Epithelial cell of proximal tubule (primary cell): Measurements from ENCODE around the gene EGFR. TPM values are rescaled to one million over a fixed set of nuclear protein-coding genes. Genes with fewer than 3 reads are reported as not detected.

Experiments used
- DNase-seq: peaks from one replicate; pipeline ENCODE4 v3.0.0-alpha.2; 2011; ENCODE audit warnings: low read depth
- H3K4me3 ChIP-seq: 2 replicates; pipeline ENCODE4 v1.5.1; 2011; ENCODE audit warnings: low read depth, mild to moderate bottlenecking, low read length
- total RNA-seq: library from RNA; depleted of rRNA; stranded (reverse); fragments of >200 nt; gene quantifications from 2 replicates; pipeline ENCODE4 v1.2.3, GENCODE V29; 2015
- TF ChIP-seq, protein P1 (sequence below): conservative IDR thresholded peaks from 2 replicates; pipeline ENCODE4 v1.5.1; 2012; ENCODE audit warnings: low read depth, mild to moderate bottlenecking, low read length

The EGFR gene
- total RNA-seq, 1 donor from 2014 or later, result 48.1 TPM

DNA sequence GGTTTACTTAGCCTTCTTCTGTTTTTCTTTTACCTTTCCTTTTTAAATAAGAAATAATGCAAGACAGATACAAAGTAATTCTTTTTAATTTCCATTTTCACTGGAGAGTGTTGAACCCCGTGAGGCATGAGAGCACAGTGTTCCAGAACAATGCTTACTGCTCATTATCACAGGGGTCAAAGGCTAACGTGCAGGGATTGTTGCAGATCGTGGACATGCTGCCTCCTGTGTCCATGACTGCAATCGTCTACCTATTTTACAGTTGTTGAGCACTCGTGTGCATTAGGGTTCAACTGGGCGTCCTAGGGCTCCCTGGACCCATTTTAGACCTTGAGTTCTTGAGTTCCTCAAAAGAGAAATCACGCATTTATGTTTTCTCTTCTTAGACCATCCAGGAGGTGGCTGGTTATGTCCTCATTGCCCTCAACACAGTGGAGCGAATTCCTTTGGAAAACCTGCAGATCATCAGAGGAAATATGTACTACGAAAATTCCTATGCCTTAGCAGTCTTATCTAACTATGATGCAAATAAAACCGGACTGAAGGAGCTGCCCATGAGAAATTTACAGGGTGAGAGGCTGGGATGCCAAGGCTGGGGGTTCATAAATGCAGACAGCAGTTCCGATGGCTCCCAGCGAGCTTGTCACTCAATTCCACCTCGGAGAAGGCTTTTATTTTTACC lies 124.2 kb downstream of the EGFR start:
- DNase-seq, result no peak
- no peak overlapping the region for H3K4me3 ChIP-seq
- TF ChIP-seq, protein P1, sequence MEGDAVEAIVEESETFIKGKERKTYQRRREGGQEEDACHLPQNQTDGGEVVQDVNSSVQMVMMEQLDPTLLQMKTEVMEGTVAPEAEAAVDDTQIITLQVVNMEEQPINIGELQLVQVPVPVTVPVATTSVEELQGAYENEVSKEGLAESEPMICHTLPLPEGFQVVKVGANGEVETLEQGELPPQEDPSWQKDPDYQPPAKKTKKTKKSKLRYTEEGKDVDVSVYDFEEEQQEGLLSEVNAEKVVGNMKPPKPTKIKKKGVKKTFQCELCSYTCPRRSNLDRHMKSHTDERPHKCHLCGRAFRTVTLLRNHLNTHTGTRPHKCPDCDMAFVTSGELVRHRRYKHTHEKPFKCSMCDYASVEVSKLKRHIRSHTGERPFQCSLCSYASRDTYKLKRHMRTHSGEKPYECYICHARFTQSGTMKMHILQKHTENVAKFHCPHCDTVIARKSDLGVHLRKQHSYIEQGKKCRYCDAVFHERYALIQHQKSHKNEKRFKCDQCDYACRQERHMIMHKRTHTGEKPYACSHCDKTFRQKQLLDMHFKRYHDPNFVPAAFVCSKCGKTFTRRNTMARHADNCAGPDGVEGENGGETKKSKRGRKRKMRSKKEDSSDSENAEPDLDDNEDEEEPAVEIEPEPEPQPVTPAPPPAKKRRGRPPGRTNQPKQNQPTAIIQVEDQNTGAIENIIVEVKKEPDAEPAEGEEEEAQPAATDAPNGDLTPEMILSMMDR, result peak; percentile 27

DNA sequence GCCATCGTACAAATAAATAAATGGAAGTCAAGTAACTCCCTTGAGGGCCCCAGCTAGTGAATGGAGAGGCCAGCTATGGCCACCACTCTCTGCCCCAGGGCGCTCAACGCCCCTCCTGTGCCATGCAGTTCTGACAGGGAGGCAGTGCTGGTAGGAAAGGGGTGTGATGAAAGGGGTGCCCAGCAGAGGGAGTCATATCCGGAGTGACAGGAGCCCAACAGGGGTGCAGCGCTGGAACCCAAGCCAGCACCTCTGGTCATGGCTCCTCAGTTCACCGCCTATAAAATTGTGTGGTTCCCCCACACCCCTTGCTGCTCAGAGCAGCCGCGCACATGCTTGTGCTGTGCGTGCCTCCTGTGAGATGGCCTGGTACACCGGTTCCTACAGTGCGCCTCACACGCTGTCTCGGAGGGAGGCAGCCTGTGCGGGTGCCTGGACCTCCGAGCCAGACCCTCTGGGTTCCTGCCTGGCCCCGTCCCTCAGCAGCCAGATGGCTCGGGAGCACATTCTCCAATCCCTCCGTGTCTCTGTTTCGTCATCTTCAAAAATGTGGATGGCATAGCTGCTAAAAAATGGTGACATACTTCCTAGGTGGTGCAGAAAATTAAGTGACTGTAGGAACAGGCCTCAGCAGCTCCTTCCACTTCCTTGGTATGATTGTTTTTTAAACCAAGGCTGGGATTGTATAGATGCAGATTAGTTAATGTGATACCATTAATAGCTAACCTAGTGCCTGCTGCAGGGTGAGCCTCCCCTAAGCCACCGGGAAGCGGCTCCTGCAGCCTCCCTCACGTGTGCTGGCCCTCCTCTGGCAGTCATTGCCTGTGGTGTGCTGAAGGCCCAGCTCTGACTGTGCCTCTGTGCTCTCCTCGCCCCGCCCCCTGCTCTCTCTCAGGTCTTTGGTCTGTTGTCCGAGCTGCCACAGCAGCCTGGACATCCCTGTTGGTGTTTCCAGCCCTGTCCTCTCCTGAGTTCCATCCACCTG lies 125.8 kb downstream of the EGFR start:
- TF ChIP-seq, protein P1, result peak; percentile 57
- no peak for DNase-seq
- H3K4me3 ChIP-seq, result no peak overlapping the region

DNA sequence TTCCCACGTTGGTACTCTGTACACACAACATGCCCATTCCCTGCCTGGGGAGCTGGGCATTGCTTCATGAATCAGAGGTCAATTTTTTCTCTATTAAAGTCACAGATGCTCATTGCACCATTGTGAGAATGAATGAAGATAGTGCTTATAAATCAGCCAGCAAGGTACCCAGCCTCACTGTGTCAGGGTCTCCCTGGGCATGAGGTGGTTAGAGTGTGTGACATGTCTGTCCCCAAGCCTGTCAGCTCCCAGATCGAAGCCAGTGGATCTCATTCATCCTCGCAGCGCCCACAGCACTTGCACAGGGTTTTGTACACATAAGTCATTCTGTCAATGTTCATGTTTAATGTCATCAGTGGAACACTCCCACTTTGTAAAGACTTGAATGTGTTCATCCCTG lies 126.8 kb downstream of the EGFR start:
- H3K4me3 ChIP-seq, result no peak overlapping the region
- TF ChIP-seq, protein P1, result no peak
- DNase-seq, result no peak

DNA sequence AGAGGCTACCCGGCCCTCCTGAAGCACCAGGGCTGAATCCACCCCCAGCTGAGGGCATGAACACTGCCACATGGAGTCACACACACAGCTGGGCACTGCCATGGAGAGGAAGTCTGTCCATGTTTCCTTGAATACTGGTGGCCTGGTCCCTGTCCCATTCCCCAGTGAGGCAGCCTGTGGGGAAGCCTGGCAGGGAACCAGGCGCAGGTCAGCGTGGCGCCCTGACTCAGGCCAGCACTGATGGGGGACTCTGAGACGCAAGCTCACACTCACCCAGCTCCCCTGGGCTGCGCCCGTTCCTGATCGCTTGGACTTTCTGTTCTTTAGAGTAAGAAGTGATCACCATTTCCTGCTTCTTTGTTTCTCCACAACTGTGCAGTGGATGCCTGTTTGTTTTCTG lies 128.3 kb downstream of the EGFR start:
- DNase-seq, result no peak
- no peak overlapping the region for H3K4me3 ChIP-seq
- TF ChIP-seq, protein P1, result no peak

DNA sequence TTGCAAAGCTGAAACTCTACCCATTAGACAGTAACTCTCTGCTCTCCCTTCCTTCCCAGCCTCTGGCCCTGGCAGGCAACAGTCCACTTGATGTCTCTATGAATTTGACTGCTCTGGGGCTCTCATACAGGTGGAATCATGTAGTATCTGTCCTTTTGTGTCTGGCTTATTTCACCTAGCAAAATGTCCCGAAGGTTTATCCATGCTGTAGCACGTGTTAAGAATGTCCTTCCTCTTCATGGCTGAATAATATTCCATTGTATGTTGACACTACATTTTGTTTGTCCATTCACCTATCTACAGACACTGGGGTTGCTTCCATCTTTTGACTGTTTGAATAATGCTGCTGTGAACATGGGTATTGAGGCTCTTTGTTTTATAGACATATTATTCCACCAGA lies 128.9 kb downstream of the EGFR start:
- DNase-seq, result no peak
- H3K4me3 ChIP-seq, result no peak overlapping the region
- TF ChIP-seq, protein P1, result no peak

DNA sequence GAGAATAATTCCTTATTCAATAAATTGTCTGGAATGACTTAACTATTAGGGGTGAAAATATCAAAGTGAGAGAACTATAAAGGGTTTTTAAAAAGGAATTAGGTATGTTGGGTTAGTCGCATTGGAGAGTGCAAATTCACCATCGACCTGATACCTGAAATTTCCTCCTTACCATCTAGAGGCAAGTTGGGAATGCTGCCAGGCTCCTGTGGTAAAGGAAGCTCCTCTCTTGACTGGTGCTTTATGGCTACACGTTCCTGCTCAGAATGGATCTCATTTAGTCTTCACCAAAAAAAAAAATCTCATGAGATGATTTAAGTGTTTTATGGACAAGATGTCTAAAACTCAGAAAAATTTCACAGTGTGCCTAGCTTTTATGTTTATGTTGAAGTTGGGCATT lies 129.8 kb downstream of the EGFR start:
- H3K4me3 ChIP-seq, result no peak overlapping the region
- TF ChIP-seq, protein P1, result no peak
- DNase-seq, result no peak
